Stimulated activated CD4-positive, alpha-beta T cell treated with anti-CD3 and anti-CD28 coated beads, Interleukin-12 subunit alpha, Interleukin-12 subunit beta, amount 100 ng/mL, for 24 hours (primary cell): ENCODE results near the gene RAX2.
"Not testable (repeated sequence)": the region's sequence is repeated elsewhere in the genome, so short reads cannot be mapped to it uniquely, and the experiment has no call there.

ENCODE experiments used
- DNase-seq, 2 experiments: peaks; one replicate each; pipeline ENCODE4 v3.0.0-alpha.2; 2020; ENCODE audit warnings: low read depth in 2 of 2

The RAX2 gene

GRCh38 chr19:3760871-3761361 is 11.1 kb downstream of the RAX2 start:
- no peak for DNase-seq

- DNase-seq, result no peak
Measured at GRCh38 chr19:3759482-3760254, 12.4 kb downstream of the RAX2 start.

- not testable (repeated sequence) for DNase-seq
Measured at GRCh38 chr19:3758297-3758696, 13.7 kb downstream of the RAX2 start.

- DNase-seq, result not testable (repeated sequence)
Measured at GRCh38 chr19:3757705-3758104, 14.3 kb downstream of the RAX2 start.

GRCh38 chr19:3753631-3754410 is 18.2 kb downstream of the RAX2 start:
- DNase-seq, result no peak

- no peak for DNase-seq
Measured at GRCh38 chr19:3752492-3752891, 19.5 kb downstream of the RAX2 start.

- no peak for DNase-seq
Measured at GRCh38 chr19:3751236-3751635, 20.8 kb downstream of the RAX2 start.

GRCh38 chr19:3750211-3750610 is 21.8 kb downstream of the RAX2 start:
- DNase-seq, result no peak

GRCh38 chr19:3748965-3749364 is 23.1 kb downstream of the RAX2 start:
- DNase-seq, result no peak

GRCh38 chr19:3746371-3747056 is 25.5 kb downstream of the RAX2 start:
- no peak for DNase-seq

GRCh38 chr19:3745363-3746045 is 26.5 kb downstream of the RAX2 start:
- DNase-seq, result no peak

- DNase-seq, result no peak
Measured at GRCh38 chr19:3743486-3743885, 28.5 kb downstream of the RAX2 start.

- DNase-seq, result no peak
Measured at GRCh38 chr19:3740431-3740830, 31.6 kb downstream of the RAX2 start.

GRCh38 chr19:3738477-3739220 is 33.4 kb downstream of the RAX2 start:
- DNase-seq, result no peak

- DNase-seq, result no peak
Measured at GRCh38 chr19:3737487-3738205, 34.4 kb downstream of the RAX2 start.

GRCh38 chr19:3736106-3736724 is 35.8 kb downstream of the RAX2 start:
- DNase-seq, result no peak

- no peak for DNase-seq
Measured at GRCh38 chr19:3734310-3734600, 37.8 kb downstream of the RAX2 start.

- no peak for DNase-seq
Measured at GRCh38 chr19:3733549-3734309, 38.3 kb downstream of the RAX2 start.

- DNase-seq, result no peak
Measured at GRCh38 chr19:3732108-3732507, 39.9 kb downstream of the RAX2 start.
